ENCODE measurements around the gene SNRPB2.

DNA sequence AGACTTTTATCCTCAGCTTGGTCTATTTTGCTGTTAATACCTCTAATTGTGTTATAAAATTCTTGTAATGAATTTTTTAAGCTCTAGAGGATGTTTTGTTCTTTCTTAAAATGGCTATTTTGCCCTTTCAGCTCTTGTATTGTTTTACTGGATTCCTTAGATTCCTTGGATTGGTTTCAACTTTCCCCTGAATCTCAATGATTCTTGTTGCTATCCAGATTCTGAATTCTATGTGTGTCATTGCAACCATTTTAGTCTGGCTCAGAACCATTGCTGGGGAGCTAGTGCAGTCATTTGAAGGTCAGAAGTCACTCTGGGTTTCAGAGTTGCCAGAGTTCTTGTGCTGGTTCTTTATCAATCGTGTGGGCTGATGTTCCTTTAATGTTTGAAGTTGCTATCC lies 55.4 kb downstream of the SNRPB2 start:
- TF ChIP-seq, protein P1, sequence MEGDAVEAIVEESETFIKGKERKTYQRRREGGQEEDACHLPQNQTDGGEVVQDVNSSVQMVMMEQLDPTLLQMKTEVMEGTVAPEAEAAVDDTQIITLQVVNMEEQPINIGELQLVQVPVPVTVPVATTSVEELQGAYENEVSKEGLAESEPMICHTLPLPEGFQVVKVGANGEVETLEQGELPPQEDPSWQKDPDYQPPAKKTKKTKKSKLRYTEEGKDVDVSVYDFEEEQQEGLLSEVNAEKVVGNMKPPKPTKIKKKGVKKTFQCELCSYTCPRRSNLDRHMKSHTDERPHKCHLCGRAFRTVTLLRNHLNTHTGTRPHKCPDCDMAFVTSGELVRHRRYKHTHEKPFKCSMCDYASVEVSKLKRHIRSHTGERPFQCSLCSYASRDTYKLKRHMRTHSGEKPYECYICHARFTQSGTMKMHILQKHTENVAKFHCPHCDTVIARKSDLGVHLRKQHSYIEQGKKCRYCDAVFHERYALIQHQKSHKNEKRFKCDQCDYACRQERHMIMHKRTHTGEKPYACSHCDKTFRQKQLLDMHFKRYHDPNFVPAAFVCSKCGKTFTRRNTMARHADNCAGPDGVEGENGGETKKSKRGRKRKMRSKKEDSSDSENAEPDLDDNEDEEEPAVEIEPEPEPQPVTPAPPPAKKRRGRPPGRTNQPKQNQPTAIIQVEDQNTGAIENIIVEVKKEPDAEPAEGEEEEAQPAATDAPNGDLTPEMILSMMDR (optimal IDR thresholded peaks at IDR 0.05 in 1 of 3, IDR thresholded peaks at IDR 0.05 in 1 of 3, conservative IDR thresholded peaks at IDR 0.05 in 1 of 3; ENCODE audit: extremely low read depth in 1 of 3, insufficient read depth in 2 of 3, low read length in 3 of 3), result no peak
- TF ChIP-seq EZH2 (IDR thresholded peaks at IDR 0.05; ENCODE audit: low read length), result no peak

All from keratinocyte (primary cell).